Measurements from ENCODE around the gene SREBF2. TPM values are rescaled to one million over a fixed set of nuclear protein-coding genes. Genes with fewer than 3 reads are reported as not detected.

The SREBF2 gene
- total and polyA plus RNA-seq, 2 of the 8 experiments (the other 6 are each of a cell fraction or from before 2014, with no cell fraction given) = 125 to 144 TPM

- TF ChIP-seq KDM1A (IDR thresholded peaks at IDR 0.05; ENCODE audit: borderline replicate concordance, low read length) (no peak), ZNF274 (IDR thresholded peaks at IDR 0.05; ENCODE audit: borderline replicate concordance, extremely low read depth, low read length) (no peak), SP4 (IDR thresholded peaks at IDR 0.05; ENCODE audit: low read length) (no peak), CBX8 (IDR thresholded peaks at IDR 0.05; ENCODE audit: borderline replicate concordance, low read depth, low read length) (no peak), SRF (IDR thresholded peaks at IDR 0.05; ENCODE audit: low read depth, low read length) (no peak), POLR2AphosphoS5 (IDR thresholded peaks at IDR 0.05; ENCODE audit: low read depth, low read length) (no peak)
Observed at GRCh38 chr22:41821471-41822316, 11.2 kb upstream of the SREBF2 start (continued).

All from H1 (cell line).